KOPT-K1 (cell line): ENCODE data around the gene ARHGAP33.
"Not testable (repeated sequence)": the region's sequence is repeated elsewhere in the genome, so short reads cannot be mapped to it uniquely, and the experiment has no call there.

Source experiments
- H3K27ac ChIP-seq: fragments of 200-600 bp; sonication (generic); 2 replicates; pipeline ENCODE4 v1.5.1; 2016; ENCODE audit warnings: antibody characterized with exemption, mild to moderate bottlenecking, low read depth, low read length; ENCODE audit not compliant: poor library complexity, severe bottlenecking
- H3K36me3 ChIP-seq: fragments of 200-600 bp; sonication (generic); 2 replicates; pipeline ENCODE4 v1.5.1; 2017; ENCODE audit warnings: antibody characterized with exemption, mild to moderate bottlenecking, low read length, moderate library complexity; ENCODE audit not compliant: insufficient read depth
- H3K9me3 ChIP-seq: fragments of 200-600 bp; sonication (generic); 2 replicates; pipeline ENCODE4 v1.5.1; 2017; ENCODE audit warnings: antibody characterized with exemption, low read length, mild to moderate bottlenecking; ENCODE audit not compliant: insufficient read depth, poor library complexity, severe bottlenecking

The ARHGAP33 gene

GRCh38 chr19:35757749-35758608, 17.4 kb upstream of the ARHGAP33 start, which contains the start of gene PROSER3:
Gene PROSER3, plus strand, starts transcription at chr19:35758176. Its CDS starts 40 bp downstream, at chr19:35758216.
- no peaks in the 10 kb centered on the region for H3K9me3 ChIP-seq
- peaks cover 46% of the 10 kb centered on the region for H3K36me3 ChIP-seq
- peak within 1 kb of the TSS; percentile 89 for H3K27ac ChIP-seq

GRCh38 chr19:35759697-35760096, 15.7 kb upstream of the ARHGAP33 start:
- no peak overlapping the region for H3K27ac ChIP-seq
- H3K9me3 ChIP-seq: no peaks in the 10 kb centered on the region
- H3K36me3 ChIP-seq: peaks cover 47% of the 10 kb centered on the region

- H3K36me3 ChIP-seq: peaks cover 58% of the 10 kb centered on the region
- no peak overlapping the region for H3K27ac ChIP-seq
- H3K9me3 ChIP-seq: no peaks in the 10 kb centered on the region
Observed at GRCh38 chr19:35760711-35761349, 14.5 kb upstream of the ARHGAP33 start.

- Histone ChIP-seq H3K36me3 (peaks cover 94% of the 10 kb centered on the region), H3K9me3 (no peaks in the 10 kb centered on the region), H3K27ac (no peak overlapping the region)
Observed at GRCh38 chr19:35764432-35765315, 10.7 kb upstream of the ARHGAP33 start.

GRCh38 chr19:35766571-35767104, 8.7 kb upstream of the ARHGAP33 start:
- H3K36me3 ChIP-seq: peaks cover 76% of the 10 kb centered on the region
- no peak overlapping the region for H3K27ac ChIP-seq
- no peaks in the 10 kb centered on the region for H3K9me3 ChIP-seq

GRCh38 chr19:35767288-35768081, 7.9 kb upstream of the ARHGAP33 start:
- H3K36me3 ChIP-seq: peaks cover 68% of the 10 kb centered on the region
- H3K27ac ChIP-seq: no peak overlapping the region
- no peaks in the 10 kb centered on the region for H3K9me3 ChIP-seq

- no peak overlapping the region for H3K27ac ChIP-seq
- peaks cover 64% of the 10 kb centered on the region; the same call in 1 of the 2 replicates for H3K36me3 ChIP-seq
- no peaks in the 10 kb centered on the region for H3K9me3 ChIP-seq
Observed at GRCh38 chr19:35768082-35768421, 7.3 kb upstream of the ARHGAP33 start.

- H3K36me3 ChIP-seq: peaks cover 28% of the 10 kb centered on the region
- H3K27ac ChIP-seq, H3K9me3 ChIP-seq: not testable (repeated sequence)
Observed at GRCh38 chr19:35772362-35772761, 3.0 kb upstream of the ARHGAP33 start.

GRCh38 chr19:35773020-35773806, 2.2 kb upstream of the ARHGAP33 start:
- no peaks in the 10 kb centered on the region for H3K9me3 ChIP-seq
- peaks cover 28% of the 10 kb centered on the region for H3K36me3 ChIP-seq
- no peak overlapping the region for H3K27ac ChIP-seq

GRCh38 chr19:35774274-35775045, 904 bp upstream of the ARHGAP33 start:
- no peaks in the 10 kb centered on the region for H3K9me3 ChIP-seq
- H3K27ac ChIP-seq: no peak overlapping the region
- H3K36me3 ChIP-seq: peaks cover 28% of the 10 kb centered on the region

GRCh38 chr19:35775046-35775297, 392 bp upstream of the ARHGAP33 start:
- no peaks in the 10 kb centered on the region for H3K9me3 ChIP-seq
- peaks cover 30% of the 10 kb centered on the region for H3K36me3 ChIP-seq
- no peak overlapping the region for H3K27ac ChIP-seq

GRCh38 chr19:35776102-35776788, 881 bp downstream of the ARHGAP33 start:
- Histone ChIP-seq H3K9me3 (no peaks in the 10 kb centered on the region), H3K36me3 (peaks cover 43% of the 10 kb centered on the region), H3K27ac (peak overlapping the region; percentile 73)
